Activated T-cell treated with anti-CD3 and anti-CD28 coated beads for 1 hour (primary cell): Measurements from ENCODE around the gene SPATA3.
"Not testable (repeated sequence)": the region's sequence is repeated elsewhere in the genome, so short reads cannot be mapped to it uniquely, and the experiment has no call there.

Source experiments
- DNase-seq: peaks from one replicate; pipeline ENCODE4 v3.0.0-alpha.2; 2020; ENCODE audit warnings: low read depth

Gene SPATA3

GRCh38 chr2:230995821-230996220 lies at the start of gene SPATA3:
SPATA3 (plus strand) TSS chr2:230996121; CDS start chr2:230996234, 113 bp downstream.
- no peak for DNase-seq

GRCh38 chr2:230946429-230947234 lies 49.3 kb upstream of the SPATA3 start:
- no peak for DNase-seq

- DNase-seq, result no peak
These were observed 48.7 kb upstream of the SPATA3 start for GRCh38 chr2:230947235-230947576.

- no peak for DNase-seq
These were observed 48.0 kb upstream of the SPATA3 start for GRCh38 chr2:230947908-230948365.

GRCh38 chr2:230949966-230950873 lies 45.7 kb upstream of the SPATA3 start:
- no peak for DNase-seq

- no peak for DNase-seq
These were observed 45.0 kb upstream of the SPATA3 start for GRCh38 chr2:230950874-230951339.

- no peak for DNase-seq
These were observed 44.5 kb upstream of the SPATA3 start for GRCh38 chr2:230951396-230951795.

- no peak for DNase-seq
These were observed 43.5 kb upstream of the SPATA3 start for GRCh38 chr2:230952226-230952956.

- DNase-seq, result no peak
These were observed 42.1 kb upstream of the SPATA3 start for GRCh38 chr2:230953845-230954244.

- no peak for DNase-seq
These were observed 41.2 kb upstream of the SPATA3 start for GRCh38 chr2:230954746-230955145.

- DNase-seq, result no peak
These were observed 40.7 kb upstream of the SPATA3 start for GRCh38 chr2:230955163-230955737.

- DNase-seq, result no peak
These were observed 38.8 kb upstream of the SPATA3 start for GRCh38 chr2:230956827-230957755.

- no peak for DNase-seq
These were observed 38.0 kb upstream of the SPATA3 start for GRCh38 chr2:230957756-230958391.

- no peak for DNase-seq
These were observed 36.8 kb upstream of the SPATA3 start for GRCh38 chr2:230958820-230959756.

- DNase-seq, result no peak
These were observed 35.9 kb upstream of the SPATA3 start for GRCh38 chr2:230960026-230960425.

GRCh38 chr2:230961091-230961491 lies 34.8 kb upstream of the SPATA3 start:
- DNase-seq, result no peak

- DNase-seq, result no peak
These were observed 31.7 kb upstream of the SPATA3 start for GRCh38 chr2:230964136-230964730.

- DNase-seq, result no peak
These were observed 28.8 kb upstream of the SPATA3 start for GRCh38 chr2:230967113-230967512.

- DNase-seq, result not testable (repeated sequence)
These were observed 27.6 kb upstream of the SPATA3 start for GRCh38 chr2:230968314-230968713.
